Epithelial cell of proximal tubule (primary cell): ENCODE measurements around the gene SEC16B. TPM values are rescaled to one million over a fixed set of nuclear protein-coding genes. Genes with fewer than 3 reads are reported as not detected.

Source experiments
- DNase-seq: peaks from one replicate; pipeline ENCODE4 v3.0.0-alpha.2; 2011; ENCODE audit warnings: low read depth
- H3K4me3 ChIP-seq: 2 replicates; pipeline ENCODE4 v1.5.1; 2011; ENCODE audit warnings: low read depth, mild to moderate bottlenecking, low read length
- CTCF ChIP-seq: conservative IDR thresholded peaks from 2 replicates; pipeline ENCODE4 v1.5.1; 2012; ENCODE audit warnings: low read depth, mild to moderate bottlenecking, low read length
- total RNA-seq: library from RNA; depleted of rRNA; stranded (reverse); fragments of >200 nt; gene quantifications from 2 replicates; pipeline ENCODE4 v1.2.3, GENCODE V29; 2015

Gene SEC16B
- total RNA-seq, 1 donor from 2014 or later: 0.17 TPM

GRCh38 chr1:177897998-177898654 lies 71.7 kb downstream of the SEC16B start:
- DNase-seq: no peak
- TF ChIP-seq CTCF: no peak
- H3K4me3 ChIP-seq: no peak overlapping the region

GRCh38 chr1:177897281-177897997 lies 72.4 kb downstream of the SEC16B start:
- DNase-seq: no peak
- no peak for TF ChIP-seq CTCF

More at GRCh38 chr1:177897281-177897997, 72.4 kb downstream of the SEC16B start:
- H3K4me3 ChIP-seq: no peak overlapping the region

Other genes starting within 250 kb of the SEC16B start
- gene RASAL2, start 124.0 kb upstream of the SEC16B start, total RNA-seq: 7.7 and 10.1 TPM in 2 replicates